GM19035 (cell line): ENCODE measurements around the gene FLG.
"Not testable (repeated sequence)": the region's sequence is repeated elsewhere in the genome, so short reads cannot be mapped to it uniquely, and the experiment has no call there.

Experiments used
- ATAC-seq: cut with Tn5 transposase; IDR thresholded peaks from one replicate; pipeline ENCODE4 v1.9.1; 2021; ENCODE audit not compliant: unreplicated experiment

FLG gene

DNA sequence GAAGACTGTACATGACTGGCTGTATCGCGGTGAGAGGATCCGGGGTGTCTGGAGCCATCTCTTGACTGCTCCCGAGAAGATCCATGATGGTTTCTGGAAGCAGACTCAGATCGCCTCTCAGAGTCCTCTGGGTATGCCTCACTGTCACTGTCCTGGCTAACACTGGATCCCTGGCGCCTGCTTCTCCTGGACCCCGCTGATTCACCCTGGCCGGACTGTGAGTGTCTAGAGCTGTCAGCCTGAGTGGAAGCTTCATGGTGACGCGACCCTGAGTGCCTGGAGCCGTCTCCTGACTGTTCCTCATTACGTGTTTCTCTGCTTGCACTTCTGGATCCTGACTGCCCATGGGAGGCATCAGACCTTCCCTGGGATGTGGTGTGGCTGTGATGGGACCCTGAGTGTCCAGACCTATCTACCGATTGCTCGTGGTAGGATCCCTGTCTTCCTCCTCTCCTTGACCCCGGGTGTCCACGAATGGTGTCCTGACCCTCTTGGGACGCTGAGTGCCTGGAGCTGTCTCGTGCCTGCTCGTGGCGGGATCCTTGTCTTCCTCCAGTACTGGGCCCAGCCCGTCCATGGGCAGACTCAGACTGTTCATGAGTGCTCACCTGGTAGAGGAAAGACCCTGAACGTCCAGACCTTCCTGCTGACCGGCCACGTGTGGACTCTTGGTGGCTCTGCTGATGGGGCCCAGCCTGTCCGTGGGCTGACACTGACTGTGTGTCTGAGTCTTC lies 21.7 kb downstream of the FLG start:
- not testable (repeated sequence) for ATAC-seq

DNA sequence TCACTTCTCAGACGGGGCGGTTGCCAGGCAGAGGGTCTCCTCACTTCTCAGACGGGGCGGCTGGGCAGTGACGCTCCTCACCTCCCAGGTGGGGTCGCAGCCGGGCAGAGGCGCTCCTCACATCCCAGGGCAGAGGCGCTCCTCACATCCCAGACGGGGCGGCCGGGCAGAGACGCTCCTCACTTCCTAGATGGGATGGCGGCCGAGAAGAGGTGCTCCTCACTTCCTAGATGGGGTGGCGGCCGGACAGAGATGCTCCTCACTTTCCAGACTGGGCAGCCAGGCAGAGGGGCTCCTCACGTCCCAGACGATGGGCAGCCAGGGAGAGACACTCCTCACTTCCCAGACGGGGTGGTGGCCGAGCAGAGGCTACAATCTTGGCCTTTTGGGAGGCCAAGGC lies 68.6 kb downstream of the FLG start:
- not testable (repeated sequence) for ATAC-seq
